ENCODE data around the gene MYL6.
A peak's percentile ranks its signal among the peaks of the same experiment; 100 is the strongest.
"Not testable (repeated sequence)": the region's sequence is repeated elsewhere in the genome, so short reads cannot be mapped to it uniquely, and the experiment has no call there.

MYL6 gene

GRCh38 chr12:56193025-56193578, 34.9 kb downstream of the MYL6 start:
- peak; percentile 79 for DNase-seq

DNA sequence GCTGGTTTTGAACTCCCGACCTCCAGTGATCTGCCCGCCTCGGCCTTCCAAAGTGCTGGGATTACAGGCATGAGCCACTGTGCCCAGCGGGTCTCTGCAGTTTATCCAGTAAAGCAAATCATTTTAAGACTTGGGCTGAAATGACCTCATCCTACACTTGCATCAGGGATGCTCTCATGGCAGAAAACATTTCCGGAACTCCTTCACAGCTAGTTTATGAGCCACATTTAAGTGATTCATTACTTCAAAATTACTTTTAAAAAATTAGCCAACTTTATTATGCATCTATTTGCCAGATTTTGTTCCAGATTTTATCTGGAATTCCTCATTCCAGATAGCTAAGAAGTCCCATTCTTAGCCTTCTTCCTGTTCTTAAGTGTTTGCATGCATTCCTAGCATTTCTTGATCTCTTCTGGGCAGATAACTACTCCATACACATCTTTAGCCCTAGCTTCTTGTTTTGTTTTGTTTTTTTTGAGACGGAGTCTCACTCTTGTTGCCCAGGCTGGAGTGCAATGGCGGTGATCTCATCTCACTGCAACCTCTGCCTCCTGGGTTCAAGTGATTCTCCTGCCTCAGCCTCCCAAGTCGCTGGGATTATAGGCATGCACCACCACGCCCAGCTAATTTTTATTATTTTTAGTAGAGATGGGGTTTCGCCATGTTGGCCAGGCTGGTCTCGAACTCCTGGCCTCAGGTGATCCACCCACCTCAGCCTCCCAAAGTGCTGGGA, 38.8 kb downstream of the MYL6 start:
- not testable (repeated sequence) for DNase-seq

GRCh38 chr12:56197921-56198635, 39.9 kb downstream of the MYL6 start:
- DNase-seq = no peak

DNA sequence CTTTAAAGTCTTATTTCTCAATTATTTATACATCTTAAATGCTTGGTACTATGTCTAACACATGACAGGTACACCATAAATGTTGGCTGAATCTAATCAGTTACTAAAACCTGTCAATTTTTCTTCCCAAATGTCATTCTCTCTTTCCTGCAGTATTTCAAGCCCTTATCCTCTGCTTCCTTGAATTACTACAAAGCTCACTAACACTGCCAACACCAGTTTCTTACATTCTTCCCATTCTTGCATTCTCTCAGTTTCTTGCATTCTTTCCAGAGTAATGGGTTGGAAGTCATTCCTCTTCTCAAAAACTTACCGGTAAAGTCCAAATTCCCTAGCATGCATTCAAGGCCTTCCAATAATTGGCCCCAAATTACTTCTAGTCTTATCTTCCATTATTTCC, 40.7 kb downstream of the MYL6 start:
- DNase-seq = no peak

DNA sequence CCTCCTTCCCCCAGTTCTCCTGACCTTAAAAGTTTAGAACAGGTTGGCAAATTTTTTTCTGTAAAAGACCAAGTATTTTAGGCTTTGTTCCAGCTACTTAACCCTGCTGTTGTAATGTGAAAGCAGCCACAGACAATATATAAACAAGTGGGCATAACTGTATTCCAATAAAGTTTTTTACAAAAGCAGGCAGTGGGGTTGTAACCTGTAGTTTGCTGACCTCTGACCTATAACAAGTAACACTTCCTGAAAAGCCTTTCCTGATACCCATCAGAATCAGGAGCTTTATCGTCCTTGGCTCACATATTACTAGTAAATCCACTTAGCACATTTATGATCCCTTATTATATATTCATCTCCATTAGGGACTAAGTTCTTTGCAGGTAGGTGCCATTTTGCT, 44.2 kb downstream of the MYL6 start:
- DNase-seq = no peak

- no peak for DNase-seq
Measured at GRCh38 chr12:56202838-56203237, 44.7 kb downstream of the MYL6 start.

DNA sequence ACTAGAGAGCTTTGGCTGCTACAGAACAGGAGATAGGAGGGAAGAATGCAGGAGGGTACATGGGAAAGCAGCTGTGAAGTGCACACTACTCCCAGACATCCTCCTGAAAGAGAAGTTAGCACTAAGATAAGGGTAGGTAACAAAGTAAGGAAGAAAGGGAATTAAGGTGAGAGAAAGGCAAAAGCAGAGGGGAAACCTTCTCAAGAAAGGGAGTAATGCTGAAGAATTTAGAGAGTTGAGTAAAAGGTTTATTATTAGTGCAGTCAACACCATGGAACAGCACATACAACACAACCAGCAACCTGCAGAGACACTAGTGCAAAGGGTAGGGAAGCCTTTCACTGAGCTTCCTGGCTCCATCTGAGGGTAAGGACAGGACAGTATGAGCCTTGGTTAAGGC, 46.1 kb downstream of the MYL6 start:
- no peak for DNase-seq

GRCh38 chr12:56205445-56205844, 47.3 kb downstream of the MYL6 start:
- no peak for DNase-seq

DNA sequence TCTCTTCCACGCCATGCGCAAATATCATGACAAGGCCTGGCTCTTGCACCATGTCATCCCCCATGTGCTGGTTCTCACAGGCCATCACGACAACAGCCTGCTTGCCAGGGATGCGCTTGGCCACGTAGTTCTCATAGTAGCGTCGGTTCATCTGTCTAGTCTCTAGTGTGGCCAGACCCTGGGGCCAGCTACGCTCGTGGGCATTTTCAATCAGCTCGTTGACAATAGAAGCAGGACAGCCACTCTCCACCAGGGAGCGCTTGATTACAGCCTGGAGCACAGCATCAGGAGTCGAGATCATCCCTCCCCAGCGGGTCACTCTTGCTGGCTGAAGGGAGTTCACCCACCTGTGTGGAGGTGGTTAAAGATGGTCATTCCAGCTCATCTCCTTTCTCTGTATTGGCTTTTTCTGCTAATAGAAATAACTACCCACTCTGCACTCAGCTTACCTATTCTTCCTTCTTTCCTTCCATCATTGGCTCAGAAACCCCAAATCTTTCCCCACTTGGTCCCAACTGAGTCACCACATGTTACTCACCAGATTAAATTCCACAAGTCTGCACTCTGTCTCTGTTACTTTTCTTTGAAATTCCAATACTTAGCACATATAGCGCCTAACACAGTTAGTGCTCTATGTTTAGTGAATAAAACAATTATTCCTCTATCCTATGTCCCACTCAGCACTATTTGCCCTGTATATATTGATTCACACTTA, 48.5 kb downstream of the MYL6 start:
- DNase-seq = no peak

- no peak for DNase-seq
Measured at GRCh38 chr12:56208006-56208405, 49.8 kb downstream of the MYL6 start.
